22Rv1 (cell line): Measurements from ENCODE around the gene SYNPO2.

Experiments used
- H3K27ac ChIP-seq: fragments of 450-650 bp; 2 replicates; pipeline ENCODE4 v1.5.1; 2017
- CTCF ChIP-seq: fragments of 450-650 bp; IDR thresholded peaks from 2 replicates; pipeline ENCODE4 v1.5.1; 2017; ENCODE audit warnings: mild to moderate bottlenecking
- ZFX ChIP-seq: fragments of 450-650 bp; IDR thresholded peaks from 2 replicates; pipeline ENCODE4 v1.6.1; 2017; ENCODE audit warnings: antibody characterized with exemption, borderline replicate concordance

The SYNPO2 gene

GRCh38 chr4:118948545-118949144 is 60.0 kb downstream of the SYNPO2 start:
- TF ChIP-seq ZFX (no peak), CTCF (no peak)

GRCh38 chr4:118950224-118950623 is 61.6 kb downstream of the SYNPO2 start:
- TF ChIP-seq ZFX, result no peak
- TF ChIP-seq CTCF, result no peak
- no peak overlapping the region for H3K27ac ChIP-seq

More at GRCh38 chr4:118948545-118949144, 60.0 kb downstream of the SYNPO2 start:
- no peak overlapping the region for H3K27ac ChIP-seq

GRCh38 chr4:118950929-118951570 is 62.4 kb downstream of the SYNPO2 start:
- no peak overlapping the region for H3K27ac ChIP-seq
- TF ChIP-seq CTCF (no peak), ZFX (no peak)

GRCh38 chr4:118953276-118953675 is 64.6 kb downstream of the SYNPO2 start:
- TF ChIP-seq CTCF, result no peak
- no peak for TF ChIP-seq ZFX
- H3K27ac ChIP-seq, result no peak overlapping the region

- H3K27ac ChIP-seq, result no peak overlapping the region
- TF ChIP-seq CTCF (peak; percentile 35), ZFX (no peak)
Measured at GRCh38 chr4:118954246-118954645, 65.6 kb downstream of the SYNPO2 start.

- H3K27ac ChIP-seq, result no peak overlapping the region
- TF ChIP-seq CTCF (no peak), ZFX (no peak)
Measured at GRCh38 chr4:118955515-118955914, 66.9 kb downstream of the SYNPO2 start.

- H3K27ac ChIP-seq, result no peak overlapping the region
Measured at GRCh38 chr4:118957722-118958445, 69.2 kb downstream of the SYNPO2 start.

More at GRCh38 chr4:118957722-118958445, 69.2 kb downstream of the SYNPO2 start:
- TF ChIP-seq ZFX (no peak), CTCF (no peak)
